Measurements from ENCODE around the gene CD96.

- TF ChIP-seq, protein P1, sequence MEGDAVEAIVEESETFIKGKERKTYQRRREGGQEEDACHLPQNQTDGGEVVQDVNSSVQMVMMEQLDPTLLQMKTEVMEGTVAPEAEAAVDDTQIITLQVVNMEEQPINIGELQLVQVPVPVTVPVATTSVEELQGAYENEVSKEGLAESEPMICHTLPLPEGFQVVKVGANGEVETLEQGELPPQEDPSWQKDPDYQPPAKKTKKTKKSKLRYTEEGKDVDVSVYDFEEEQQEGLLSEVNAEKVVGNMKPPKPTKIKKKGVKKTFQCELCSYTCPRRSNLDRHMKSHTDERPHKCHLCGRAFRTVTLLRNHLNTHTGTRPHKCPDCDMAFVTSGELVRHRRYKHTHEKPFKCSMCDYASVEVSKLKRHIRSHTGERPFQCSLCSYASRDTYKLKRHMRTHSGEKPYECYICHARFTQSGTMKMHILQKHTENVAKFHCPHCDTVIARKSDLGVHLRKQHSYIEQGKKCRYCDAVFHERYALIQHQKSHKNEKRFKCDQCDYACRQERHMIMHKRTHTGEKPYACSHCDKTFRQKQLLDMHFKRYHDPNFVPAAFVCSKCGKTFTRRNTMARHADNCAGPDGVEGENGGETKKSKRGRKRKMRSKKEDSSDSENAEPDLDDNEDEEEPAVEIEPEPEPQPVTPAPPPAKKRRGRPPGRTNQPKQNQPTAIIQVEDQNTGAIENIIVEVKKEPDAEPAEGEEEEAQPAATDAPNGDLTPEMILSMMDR (conservative IDR thresholded peaks at IDR 0.05 in 1 of 2, IDR thresholded peaks at IDR 0.05 in 1 of 2; ENCODE audit: extremely low read depth in 1 of 2, insufficient read depth in 1 of 2, low read depth in 1 of 2, low read length in 2 of 2) = no peak
- TF ChIP-seq EZH2 (IDR thresholded peaks at IDR 0.05; ENCODE audit: borderline replicate concordance, low read length) = no peak
Measured at GRCh38 chr3:111617912-111618601, 76.1 kb downstream of the CD96 start.
